LHCN-M2 (cell line): ENCODE measurements around the gene HTR3A. TPM values are rescaled to one million over a fixed set of nuclear protein-coding genes. Genes with fewer than 3 reads are reported as not detected.

Experiments
- DNase-seq: peaks from one replicate; pipeline ENCODE4 v3.0.0-alpha.2; 2012; ENCODE audit warnings: low read depth
- total RNA-seq: library from RNA; depleted of rRNA; stranded (reverse); fragments of >200 nt; gene quantifications from 2 replicates; pipeline ENCODE4 v1.2.3, GENCODE V29; 2014

The HTR3A gene
- total RNA-seq, 1 experiment from 2014 or later, result not detected

- no peak for DNase-seq
Observed at GRCh38 chr11:113979431-113979830, 4.5 kb downstream of the HTR3A start.

- DNase-seq, result no peak
Observed at GRCh38 chr11:113980785-113981184, 5.9 kb downstream of the HTR3A start.

- DNase-seq, result no peak
Observed at GRCh38 chr11:113982306-113982705, 7.4 kb downstream of the HTR3A start.

GRCh38 chr11:113984781-113985180 is 9.9 kb downstream of the HTR3A start:
- DNase-seq, result no peak

GRCh38 chr11:113985906-113986305 is 11.0 kb downstream of the HTR3A start:
- no peak for DNase-seq

- no peak for DNase-seq
Observed at GRCh38 chr11:113986351-113987140, 11.6 kb downstream of the HTR3A start.

- no peak for DNase-seq
Observed at GRCh38 chr11:113989381-113989780, 14.5 kb downstream of the HTR3A start.

- DNase-seq, result no peak
Observed at GRCh38 chr11:113989916-113990315, 15.0 kb downstream of the HTR3A start.

- DNase-seq, result peak; percentile 41
Observed at GRCh38 chr11:113991170-113991569, 16.3 kb downstream of the HTR3A start.

- DNase-seq, result peak; percentile 16
Observed at GRCh38 chr11:113991718-113992458, 17.0 kb downstream of the HTR3A start.

- DNase-seq, result no peak
Observed at GRCh38 chr11:113992459-113993110, 17.7 kb downstream of the HTR3A start.

GRCh38 chr11:113994077-113994954 is 19.4 kb downstream of the HTR3A start:
- no peak for DNase-seq

- no peak for DNase-seq
Observed at GRCh38 chr11:113997473-113997872, 22.6 kb downstream of the HTR3A start.

GRCh38 chr11:113998574-113998973 is 23.7 kb downstream of the HTR3A start:
- no peak for DNase-seq

GRCh38 chr11:114000526-114000925 is 25.6 kb downstream of the HTR3A start:
- DNase-seq, result no peak

GRCh38 chr11:114001416-114001815 is 26.5 kb downstream of the HTR3A start:
- DNase-seq, result no peak

- DNase-seq, result no peak
Observed at GRCh38 chr11:114008331-114008730, 33.4 kb downstream of the HTR3A start.

GRCh38 chr11:114010931-114011330 is 36.0 kb downstream of the HTR3A start:
- DNase-seq, result no peak

GRCh38 chr11:114011443-114011842 is 36.5 kb downstream of the HTR3A start:
- no peak for DNase-seq

- DNase-seq, result no peak
Observed at GRCh38 chr11:114015117-114015516, 40.2 kb downstream of the HTR3A start.

GRCh38 chr11:114016986-114017385 is 42.1 kb downstream of the HTR3A start:
- DNase-seq, result no peak
